Breast epithelium (tissue), 3 donors: ENCODE data around the gene FUT4.

ENCODE experiments used
- CTCF ChIP-seq, 3 donors: fragments of 450-650 bp; IDR thresholded peaks; one replicate each; pipeline ENCODE4 v1.5.1; 2016 to 2017; ENCODE audit warnings: antibody characterized with exemption in 3 of 3, mild to moderate bottlenecking in 3 of 3, moderate library complexity in 3 of 3
- POLR2A ChIP-seq: fragments of 450-650 bp; IDR thresholded peaks from one replicate; pipeline ENCODE4 v1.6.1; 2016; ENCODE audit warnings: antibody characterized with exemption, mild to moderate bottlenecking, moderate library complexity
- POLR2AphosphoS5 ChIP-seq, 3 donors: sonication (generic); formaldehyde crosslinking; IDR thresholded peaks; one replicate each; pipeline ENCODE4 v1.6.1; 2017; ENCODE audit warnings: antibody characterized with exemption in 3 of 3

- no peak for TF ChIP-seq CTCF (IDR thresholded peaks at IDR 0.05)
- no peak for TF ChIP-seq POLR2AphosphoS5 (IDR thresholded peaks at IDR 0.05)
- TF ChIP-seq POLR2A = no peak
Observed at GRCh38 chr11:94516725-94517124, 27.0 kb upstream of the FUT4 start.
